H1 (cell line): ENCODE measurements around the gene IGLL1. TPM values are rescaled to one million over a fixed set of nuclear protein-coding genes. Genes with fewer than 3 reads are reported as not detected.
A peak's percentile ranks its signal among the peaks of the same experiment; 100 is the strongest.

Experiments used
- CTCF ChIA-PET: fragments of 300-600 bp; sonication (Branson Sonifier 250); formaldehyde crosslinking; loops from one replicate; lab custom pipeline; 2021; ENCODE audit not compliant: partially characterized antibody; lab: Charles Lee
- POLR2A ChIA-PET: fragments of 300-600 bp; sonication (Branson Sonifier 250); formaldehyde crosslinking; loops from one replicate; lab custom pipeline; 2021; ENCODE audit warnings: inconsistent platforms; ENCODE audit not compliant: partially characterized antibody; lab: Charles Lee
- DNase-seq, 2 experiments: peaks; one replicate each; pipeline versions ENCODE4 v3.0.0 to v3.0.0-alpha.2; 2010 to 2022; ENCODE audit warnings: low spot score in 2 of 2, low read depth in 1 of 2, mixed read lengths in 1 of 2
- FAIRE-seq: peaks from 2 replicates; lab custom pipeline; 2011; peaks lifted over from hg19 to GRCh38; lab: Jason Lieb, UNC
- H2AFZ ChIP-seq: 2 replicates; pipeline ENCODE4 v1.8.1; 2012; ENCODE audit warnings: low read length, inconsistent platforms
- H2AK5ac ChIP-seq: 2 replicates; pipeline ENCODE4 v1.6.1; 2013; ENCODE audit warnings: low read depth, low read length
- H2BK120ac ChIP-seq: replicated peaks from 2 replicates; pipeline ENCODE3; 2013; ENCODE audit warnings: low read depth, low read length, inconsistent platforms
- H2BK12ac ChIP-seq: 2 replicates; pipeline ENCODE4 v1.6.1; 2013; ENCODE audit warnings: low read depth, low read length
- H2BK15ac ChIP-seq: 2 replicates; pipeline ENCODE4 v1.6.1; 2013; ENCODE audit warnings: low read length
- H2BK20ac ChIP-seq: 2 replicates; pipeline ENCODE4 v1.6.1; 2013; ENCODE audit warnings: low read length
- H2BK5ac ChIP-seq: 2 replicates; pipeline ENCODE4 v1.6.1; 2013; ENCODE audit warnings: low read depth, low read length
- H3K14ac ChIP-seq: 2 replicates; pipeline ENCODE4 v1.6.1; 2013; ENCODE audit warnings: inconsistent platforms; ENCODE audit not compliant: insufficient read length
- H3K18ac ChIP-seq: 2 replicates; pipeline ENCODE4 v1.6.1; 2013; ENCODE audit warnings: low read length; ENCODE audit errors: extremely low read depth
- H3K23ac ChIP-seq: 2 replicates; pipeline ENCODE4 v1.6.1; 2013; ENCODE audit warnings: inconsistent platforms; ENCODE audit not compliant: insufficient read length
- H3K23me2 ChIP-seq: 2 replicates; pipeline ENCODE4 v1.6.1; 2013; ENCODE audit warnings: low read depth, low read length
- H3K27ac ChIP-seq: 2 replicates; pipeline ENCODE4 v1.6.1; 2011; ENCODE audit warnings: low read depth, low read length, inconsistent platforms
- H3K27me3 ChIP-seq, 4 experiments: replicated peaks in 1 of 4; 1 replicate in 1 of 4; 2 replicates in 3 of 4; pipeline versions ENCODE4 v1.6.1 to v1.8.1; 2011 to 2013; ENCODE audit warnings: low read length in 3 of 4, mild to moderate bottlenecking in 3 of 4, inconsistent platforms in 2 of 4, mixed read lengths in 2 of 4, moderate library complexity in 1 of 4; ENCODE audit not compliant: control insufficient read depth in 3 of 4, insufficient read depth in 3 of 4; ENCODE audit errors: extremely low read depth in 1 of 4
- H3K36me3 ChIP-seq, 4 experiments: 2 replicates each; pipeline versions ENCODE4 v1.6.1 to v1.8.1; 2011 to 2013; ENCODE audit warnings: mild to moderate bottlenecking in 4 of 4, low read length in 3 of 4, moderate library complexity in 2 of 4, control low read depth in 1 of 4, inconsistent platforms in 1 of 4; ENCODE audit not compliant: insufficient read depth in 4 of 4, control insufficient read depth in 2 of 4
- H3K4ac ChIP-seq: replicated peaks from 2 replicates; pipeline ENCODE3; 2013; ENCODE audit warnings: low read length, low read depth, mixed read lengths, inconsistent platforms; ENCODE audit not compliant: insufficient read length
- H3K4me1 ChIP-seq, 4 experiments: replicated peaks in 1 of 4; 1 replicate in 1 of 4; 2 replicates in 3 of 4; pipeline versions ENCODE4 v1.6.1 to v1.8.1; 2011 to 2013; ENCODE audit warnings: low read length in 3 of 4, inconsistent platforms in 2 of 4, mixed read lengths in 1 of 4; ENCODE audit not compliant: insufficient read depth in 4 of 4, control insufficient read depth in 3 of 4
- H3K4me2 ChIP-seq, 2 experiments: 2 replicates each; pipeline versions ENCODE4 v1.6.1 to v1.8.1; 2011 to 2013; ENCODE audit warnings: low read depth in 2 of 2, low read length in 2 of 2, control low read depth in 1 of 2, inconsistent platforms in 1 of 2, mild to moderate bottlenecking in 1 of 2; ENCODE audit not compliant: insufficient read depth in 1 of 2
- H3K4me3 ChIP-seq, 4 experiments: fragments of 200-600, 300-600 bp in 1 of 4; sonication (generic), shearing (Covaris generic), sonication (Bioruptor Twin) in 1 of 4; 2 replicates each; pipeline versions ENCODE4 v1.5.1 to v1.8.1; 2011 to 2016; ENCODE audit warnings: low read length in 4 of 4, low read depth in 3 of 4, control low read depth in 2 of 4, inconsistent platforms in 2 of 4, mild to moderate bottlenecking in 2 of 4, mixed read lengths in 1 of 4, moderate library complexity in 1 of 4; ENCODE audit not compliant: insufficient read depth in 2 of 4; ENCODE audit errors: extremely low read depth in 1 of 4
- H3K56ac ChIP-seq: replicated peaks from 2 replicates; pipeline ENCODE3; 2013; ENCODE audit warnings: low read depth, mild to moderate bottlenecking, mixed read lengths, low read length, inconsistent platforms; ENCODE audit not compliant: insufficient read length
- H3K79me1 ChIP-seq: 2 replicates; pipeline ENCODE4 v1.6.1; 2013; ENCODE audit warnings: low read depth, low read length, control low read depth
- H3K79me2 ChIP-seq, 2 experiments: 2 replicates each; pipeline versions ENCODE4 v1.6.1 to v1.8.1; 2012 to 2013; ENCODE audit warnings: low read length in 2 of 2, mild to moderate bottlenecking in 2 of 2, inconsistent platforms in 1 of 2; ENCODE audit not compliant: insufficient read depth in 2 of 2, control insufficient read depth in 1 of 2
- H3K9ac ChIP-seq, 4 experiments: replicated peaks in 1 of 4; 1 replicate in 1 of 4; 2 replicates in 3 of 4; pipeline versions ENCODE4 v1.6.1 to v1.8.1; 2011 to 2013; ENCODE audit warnings: low read depth in 3 of 4, low read length in 3 of 4, control low read depth in 2 of 4, mild to moderate bottlenecking in 2 of 4, moderate library complexity in 2 of 4, inconsistent platforms in 1 of 4; ENCODE audit errors: extremely low read depth in 1 of 4
- H3K9me3 ChIP-seq, 2 experiments: 2 replicates each; pipeline versions ENCODE4 v1.6.1 to v1.8.1; 2012 to 2013; ENCODE audit warnings: mild to moderate bottlenecking in 2 of 2, moderate library complexity in 2 of 2, control low read depth in 1 of 2, inconsistent platforms in 1 of 2, low read depth in 1 of 2, low read length in 1 of 2, mixed read lengths in 1 of 2; ENCODE audit not compliant: insufficient read depth in 2 of 2
- H4K20me1 ChIP-seq, 2 experiments: replicated peaks in 1 of 2; 2 replicates each; pipeline versions ENCODE3 to v1.8.1; 2011 to 2013; ENCODE audit warnings: inconsistent platforms in 2 of 2, low read length in 2 of 2, mild to moderate bottlenecking in 1 of 2; ENCODE audit not compliant: insufficient read depth in 2 of 2, control insufficient read depth in 1 of 2
- H4K5ac ChIP-seq: 2 replicates; pipeline ENCODE4 v1.6.1; 2013; ENCODE audit warnings: low read length, low read depth, mixed read lengths, inconsistent platforms; ENCODE audit not compliant: insufficient read length
- H4K8ac ChIP-seq: 2 replicates; pipeline ENCODE4 v1.8.0; 2013; ENCODE audit warnings: mild to moderate bottlenecking, moderate library complexity, low read length, inconsistent platforms; ENCODE audit not compliant: insufficient read depth; ENCODE audit errors: extremely low read depth
- H4K91ac ChIP-seq: replicated peaks from 2 replicates; pipeline ENCODE3; 2013; ENCODE audit warnings: low read length, mixed read lengths, inconsistent platforms; ENCODE audit not compliant: insufficient read length
- ASH2L ChIP-seq: fragments of 200-600, 300-600 bp; sonication (generic); IDR thresholded peaks from one replicate; pipeline ENCODE4 v1.7.1; 2017; ENCODE audit warnings: low read length
- ATF3 ChIP-seq: IDR thresholded peaks from 2 replicates; pipeline ENCODE4 v1.6.1; 2011; ENCODE audit warnings: low read depth, mild to moderate bottlenecking, low read length; ENCODE audit not compliant: insufficient read depth
- BRCA1 ChIP-seq: IDR thresholded peaks from 2 replicates; pipeline ENCODE4 v1.6.1; 2012; ENCODE audit warnings: low read depth, low read length, improper control_type of control experiment
- CHD2 ChIP-seq: IDR thresholded peaks from 2 replicates; pipeline ENCODE4 v1.6.1; 2012; ENCODE audit warnings: low read length, improper control_type of control experiment
- EGR1 ChIP-seq: IDR thresholded peaks from 2 replicates; pipeline ENCODE4 v1.6.1; 2011; ENCODE audit warnings: low read depth, low read length, borderline replicate concordance
- EP300 ChIP-seq, 2 experiments: IDR thresholded peaks; 1 replicate in 1 of 2; 2 replicates in 1 of 2; pipeline ENCODE4 v1.6.1; 2011 to 2012; ENCODE audit warnings: low read depth in 2 of 2, low read length in 2 of 2, mild to moderate bottlenecking in 2 of 2, borderline replicate concordance in 1 of 2, inconsistent platforms in 1 of 2, moderate library complexity in 1 of 2
- EZH2 ChIP-seq: fragments of 200-600 bp; sonication (generic); IDR thresholded peaks from 2 replicates; pipeline ENCODE4 v1.7.1; 2012; ENCODE audit warnings: low read depth, mild to moderate bottlenecking, moderate library complexity, low read length, inconsistent platforms; ENCODE audit not compliant: severe bottlenecking
- FOSL1 ChIP-seq: IDR thresholded peaks from 2 replicates; pipeline ENCODE4 v1.6.1; 2011; ENCODE audit warnings: mild to moderate bottlenecking, low read depth, low read length, moderate library complexity; ENCODE audit not compliant: insufficient read depth
- HDAC2 ChIP-seq, 2 experiments: fragments of 300-600 bp in 1 of 2; sonication (generic) in 1 of 2; IDR thresholded peaks; 2 replicates each; pipeline ENCODE4 v1.6.1; 2011 to 2012; ENCODE audit warnings: low read depth in 2 of 2, low read length in 2 of 2, mild to moderate bottlenecking in 2 of 2, moderate library complexity in 2 of 2, borderline replicate concordance in 1 of 2, inconsistent platforms in 1 of 2
- MAFK ChIP-seq: IDR thresholded peaks from 2 replicates; pipeline ENCODE4 v1.6.1; 2012; ENCODE audit warnings: low read depth, mild to moderate bottlenecking, improper control_type of control experiment, low read length
- RNF2 ChIP-seq: fragments of 200-900, 300-1000 bp; sonication (generic); IDR thresholded peaks from 2 replicates; pipeline ENCODE4 v1.7.1; 2016; ENCODE audit warnings: borderline replicate concordance, low read depth, mild to moderate bottlenecking, antibody characterized with exemption, low read length; ENCODE audit not compliant: poor library complexity, severe bottlenecking; ENCODE audit errors: missing control alignments
- SIRT6 ChIP-seq: IDR thresholded peaks from one replicate; pipeline ENCODE4 v1.7.1; 2012; ENCODE audit warnings: low read length, inconsistent platforms
- SP2 ChIP-seq: IDR thresholded peaks from 2 replicates; pipeline ENCODE4 v1.6.1; 2012; ENCODE audit warnings: mild to moderate bottlenecking, low read length, inconsistent platforms
- whole genome bisulfite sequencing, 2 experiments: shearing (Covaris generic) in 1 of 2; methylation state at CpG; one replicate each; pipeline versions ENCODE4 v1.1.6 to v1.1.7; 2013 to 2015; ENCODE audit warnings: low lambda C conversion rate in 2 of 2, mixed read lengths in 2 of 2, inconsistent platforms in 1 of 2, low coverage in 1 of 2, missing lambda C conversion rate in 1 of 2; ENCODE audit not compliant: insufficient replicate concordance in 2 of 2, insufficient coverage in 1 of 2, insufficient read length in 1 of 2; ENCODE audit errors: extremely low coverage in 1 of 2, missing lambda C conversion rate in 1 of 2; 5-methylcytosine and 5-hydroxymethylcytosine counted together
- polyA plus RNA-seq, 7 experiments: library from polyadenylated mRNA; depleted of rRNA in 3 of 7; stranded (reverse) in 5 of 7; unstranded in 2 of 7; fragments of >200 nt in 5 of 7; fragments of 200-250 nt in 2 of 7; gene quantifications; 1 replicate in 5 of 7; 2 replicates in 1 of 7; 4 replicates in 1 of 7; pipeline versions ENCODE4 v1.2.1 to v1.2.3, GENCODE V29; 2011 to 2013; ENCODE audit warnings: missing spikeins in 2 of 7, mixed read lengths in 2 of 7
- total RNA-seq: library from RNA; stranded (reverse); fragmentation: NEBNext Ultra II Directional; extraction: Animal tissue kit (Norgen Biotek cat#: 25700); gene quantifications from 2 replicates; pipeline ENCODE4 v1.2.1, GENCODE V29; 2021

IGLL1 gene
- total and polyA plus RNA-seq, 2 of the 8 experiments (the other 6 are each of a cell fraction or from before 2014, with no cell fraction given), result not detected

- Histone ChIP-seq H3K36me3 (no peaks in the 10 kb centered on the region), H4K91ac (peak overlapping the region; percentile 13), H3K79me2 (no peaks in the 10 kb centered on the region), H4K8ac (peak overlapping the region; percentile 60), H3K4me2 (peak overlapping the region; percentile 25 to 44; a peak in 2 of 4 replicates), H4K20me1 (no peaks in the 10 kb centered on the region), H3K4ac (peak overlapping the region; percentile 53), H3K9ac (no peak overlapping the region), H3K4me3 (no peak overlapping the region; a peak in 1 of 8 replicates), H3K18ac (peak overlapping the region; percentile 96), H3K27me3 (peaks cover 0 to 7% (median 4%) of the 10 kb centered on the region in 4 experiments; a peak in 3 of 7 replicates), H3K79me1 (no peaks in the 10 kb centered on the region), H3K56ac (no peak overlapping the region), H2BK120ac (no peak overlapping the region), H3K4me1 (peaks cover 20 to 51% (median 33%) of the 10 kb centered on the region in 4 experiments), H2AK5ac (no peak overlapping the region), H3K23ac (no peak overlapping the region), H3K9me3 (no peaks in the 10 kb centered on the region), H2BK5ac (peak overlapping the region; percentile 92; the same call in 1 of the 2 replicates), H2BK12ac (peak overlapping the region; percentile 95), H3K23me2 (peaks cover 5% of the 10 kb centered on the region), H2BK15ac (no peak overlapping the region), H3K27ac (no peak overlapping the region), H3K14ac (no peak overlapping the region), H2AFZ (no peak overlapping the region; the same call in 1 of the 2 replicates), H2BK20ac (peak overlapping the region; percentile 63; the same call in 1 of the 2 replicates), H4K5ac (no peak overlapping the region)
- 83% methylated on average over 11 of the region's 11 CpGs; no CpG with 5 or more reads in 1 of the 2 experiments for WGBS, 2 experiments
- CTCF ChIA-PET, result interaction anchor here (1.3 kb wide), 1 partner anchor 8 kb away, joined by 3 read pairs; no protein-coding TSS in a partner anchor
- POLR2A ChIA-PET, result no interaction called here
- FAIRE-seq (no peak), DNase-seq (no peak)
- no peak for TF ChIP-seq FOSL1
- no peak for TF ChIP-seq EP300 (IDR thresholded peaks at IDR 0.05; ENCODE audit: borderline replicate concordance in 1 of 2, low read depth in 2 of 2, low read length in 2 of 2)
- no peak for TF ChIP-seq RNF2
- TF ChIP-seq ATF3, result no peak
- TF ChIP-seq EGR1, result no peak
- no peak for TF ChIP-seq SIRT6
- TF ChIP-seq CHD2, result no peak
- TF ChIP-seq HDAC2 (IDR thresholded peaks at IDR 0.05; ENCODE audit: borderline replicate concordance in 1 of 2, low read depth in 2 of 2, low read length in 2 of 2), result no peak
- TF ChIP-seq ASH2L, result no peak
- no peak for TF ChIP-seq MAFK
- no peak for TF ChIP-seq BRCA1
- TF ChIP-seq EZH2, result no peak
- no peak for TF ChIP-seq SP2
Measured at GRCh38 chr22:23537416-23537815, 42.7 kb downstream of the IGLL1 start.
